HG03045 (cell line): ENCODE measurements around the gene TSC22D3.
"Not testable (repeated sequence)": the region's sequence is repeated elsewhere in the genome, so short reads cannot be mapped to it uniquely, and the experiment has no call there.

Experiments used
- ATAC-seq: cut with Tn5 transposase; IDR thresholded peaks from one replicate; pipeline ENCODE4 v1.9.1; 2021; ENCODE audit warnings: mild to moderate bottlenecking, moderate library complexity; ENCODE audit not compliant: unreplicated experiment

TSC22D3 gene

DNA sequence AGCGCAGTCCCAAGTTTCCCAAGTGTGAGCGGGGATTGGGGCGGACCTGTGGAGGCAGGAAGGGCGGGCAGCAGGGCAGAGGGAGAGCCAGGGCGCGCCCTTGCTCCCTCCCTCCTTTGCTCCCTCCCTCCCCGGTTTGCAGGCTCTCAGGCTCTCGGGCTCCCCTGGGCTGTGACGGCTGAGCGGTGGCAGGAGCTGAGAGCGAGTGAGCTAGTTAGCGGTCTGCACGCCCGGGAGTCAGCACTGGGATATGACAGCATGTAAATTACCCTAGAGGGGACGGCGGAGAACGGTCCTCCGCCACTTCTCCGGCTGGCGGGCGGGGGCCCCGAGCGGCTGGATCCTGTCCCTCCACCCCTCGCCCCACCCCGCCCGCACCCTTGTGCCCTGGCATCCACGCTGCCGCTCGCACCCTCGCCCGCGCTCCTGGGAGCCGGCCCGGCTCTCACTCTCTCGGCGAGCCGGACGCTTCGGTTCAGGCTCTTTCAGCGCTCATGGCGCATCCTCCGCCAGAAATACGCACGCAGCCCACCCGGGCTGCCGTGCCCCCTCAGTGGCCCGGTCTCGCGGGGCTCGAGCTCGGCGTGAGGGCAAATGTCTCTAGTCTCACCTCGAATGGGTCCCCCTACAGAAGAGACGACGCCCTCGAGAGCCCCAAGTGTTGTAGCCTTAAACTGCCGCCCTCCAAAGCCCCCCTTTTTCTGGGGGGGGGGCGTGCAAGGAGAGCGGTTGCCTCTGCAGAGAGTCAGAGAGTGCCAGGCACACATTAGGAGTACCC lies at the start of gene TSC22D3:
TSS of gene TSC22D3 (minus strand) at position 54 of the 778 bp plus-strand sequence. CDS start 368 bp downstream, outside the sequence.
- ATAC-seq: peak; percentile 86

DNA sequence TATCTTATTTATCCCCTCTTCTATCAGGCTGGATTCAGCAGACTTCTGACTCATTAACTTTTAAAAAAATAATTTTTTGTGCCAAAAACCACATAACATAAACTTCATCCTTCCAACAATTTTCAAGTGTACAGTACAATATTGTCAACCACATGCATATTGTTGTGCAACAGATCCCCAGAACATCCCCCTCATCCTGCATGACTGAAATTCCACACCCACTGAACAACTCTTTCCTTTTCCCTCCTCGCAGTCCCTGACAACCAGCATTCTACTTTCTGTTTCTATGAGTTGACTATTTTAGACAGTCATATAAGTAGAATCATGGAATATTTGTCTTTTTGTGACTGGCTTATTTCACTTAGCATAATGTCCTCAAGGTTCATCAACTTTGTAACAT lies 47.9 kb upstream of the TSC22D3 start:
- no peak for ATAC-seq

DNA sequence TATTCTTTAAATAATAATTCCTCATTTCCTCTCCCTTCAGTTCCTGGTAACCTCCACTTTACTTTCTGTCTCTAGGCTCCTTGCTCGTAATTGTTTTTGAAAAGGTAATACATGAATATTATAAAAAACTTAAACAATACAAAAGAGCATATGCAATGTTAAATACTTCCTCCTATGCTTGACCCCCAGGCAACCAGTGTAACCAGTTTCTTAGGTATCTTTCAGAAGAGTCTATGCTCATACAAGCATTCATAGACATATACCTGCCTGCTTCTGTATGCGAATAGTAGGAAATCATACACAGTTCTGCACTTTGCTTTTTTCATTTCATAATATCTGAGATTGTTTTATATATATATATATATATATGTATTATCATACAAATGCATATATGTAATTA lies 47.5 kb upstream of the TSC22D3 start:
- ATAC-seq: no peak

DNA sequence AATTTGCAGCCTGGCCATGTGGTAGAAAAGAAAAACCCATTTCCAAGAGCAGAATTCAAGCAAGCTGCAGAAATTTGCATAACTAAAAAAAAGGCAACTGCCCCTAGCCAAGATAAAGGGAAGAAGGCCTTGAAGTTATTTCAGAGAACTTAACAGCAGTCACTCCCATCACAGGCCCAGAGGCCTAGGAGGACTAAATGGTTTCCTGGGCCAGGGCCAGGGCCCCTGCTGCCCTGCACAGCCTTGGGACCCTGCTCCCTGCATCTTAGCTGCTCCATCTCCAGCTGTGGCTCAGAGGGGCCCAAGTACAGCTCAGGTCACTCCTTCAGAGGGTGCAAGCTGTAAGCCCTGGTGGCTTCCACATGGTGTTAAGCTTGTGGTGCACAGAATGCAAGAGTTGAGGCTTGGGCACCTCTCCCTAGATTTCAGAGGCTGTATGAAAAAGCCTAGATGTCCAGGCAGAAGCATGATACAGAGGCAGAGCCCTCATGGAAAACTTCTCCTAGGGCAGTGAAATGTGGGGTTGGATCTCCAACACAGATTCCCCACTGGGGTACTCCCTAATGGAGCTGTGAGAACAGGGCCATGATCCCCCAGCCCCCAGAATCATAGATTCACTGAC lies 43.4 kb upstream of the TSC22D3 start:
- ATAC-seq: no peak

DNA sequence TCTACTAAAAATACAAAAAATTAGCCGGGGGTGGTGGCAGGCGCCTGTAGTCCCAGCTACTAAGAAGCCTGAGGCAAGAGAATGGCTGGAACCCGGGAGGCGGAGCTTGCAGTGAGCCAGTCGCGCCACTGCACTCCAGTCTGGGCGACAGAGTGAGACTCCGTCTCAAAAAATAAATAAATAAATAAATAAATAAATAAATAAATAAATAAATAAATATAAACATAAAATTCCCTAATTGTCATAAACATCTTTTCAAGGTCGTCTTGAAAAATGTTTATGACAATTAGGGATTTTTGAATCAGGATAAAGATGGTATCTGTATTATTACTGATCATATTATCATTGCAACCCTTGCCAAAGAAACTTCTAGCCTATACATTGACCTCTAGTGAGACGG lies 34.5 kb upstream of the TSC22D3 start:
- not testable (repeated sequence) for ATAC-seq

DNA sequence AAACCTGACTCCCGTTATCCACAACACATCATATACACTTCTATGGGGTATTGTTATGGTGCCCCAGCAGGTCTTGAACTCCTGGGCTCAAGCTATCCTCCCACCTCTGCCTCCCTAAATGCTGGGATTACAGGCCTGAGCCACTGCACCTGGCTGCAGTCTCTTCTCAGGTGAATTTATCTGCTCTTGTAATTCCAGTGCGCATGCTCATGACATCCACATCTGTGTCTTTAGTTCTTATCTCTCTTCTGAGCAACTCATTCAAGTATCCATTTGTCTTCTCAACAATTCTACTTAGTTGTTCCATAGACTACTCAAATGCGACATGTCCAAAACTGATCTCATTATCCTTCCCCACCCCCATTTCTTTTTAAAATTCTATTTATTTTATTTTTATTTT lies 29.6 kb upstream of the TSC22D3 start:
- no peak for ATAC-seq

DNA sequence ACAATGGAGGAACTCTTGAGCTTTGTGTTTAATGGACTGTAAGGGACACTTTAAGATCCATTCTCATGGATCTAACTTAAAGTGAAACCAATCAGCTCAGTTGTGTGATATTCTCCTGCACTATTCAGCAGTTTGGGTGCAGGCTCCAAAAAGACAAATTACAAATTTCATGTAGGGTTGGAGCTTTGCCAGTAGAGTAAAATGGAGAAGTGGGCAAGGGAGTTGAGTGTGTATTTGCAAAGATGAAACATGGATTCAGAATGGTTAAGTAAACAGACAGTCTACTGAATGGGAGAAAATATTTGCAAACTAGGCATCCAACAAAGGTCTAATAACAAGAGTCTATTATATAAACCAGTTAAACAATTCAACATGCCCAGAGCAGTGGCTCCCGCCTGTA lies 28.8 kb upstream of the TSC22D3 start:
- no peak for ATAC-seq

DNA sequence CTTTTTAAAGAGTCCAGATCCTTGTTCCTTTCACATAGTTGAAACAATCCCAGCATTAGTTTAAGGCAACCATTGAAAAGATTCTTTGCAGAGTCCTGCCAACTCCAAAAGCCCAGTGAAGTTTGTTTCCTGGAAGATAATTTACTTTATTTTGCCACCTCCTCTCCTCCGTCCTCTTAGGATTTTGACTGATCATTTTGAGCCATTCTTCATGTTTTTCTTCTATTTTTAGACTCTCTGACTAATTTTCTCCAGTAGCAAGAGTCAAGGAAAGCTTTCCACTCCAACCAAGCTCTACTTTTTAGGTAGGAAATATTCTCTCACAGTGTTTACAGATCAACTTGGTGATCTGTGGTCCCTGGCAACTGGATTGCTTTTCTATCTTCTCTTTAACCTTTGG lies 12.2 kb upstream of the TSC22D3 start:
- no peak for ATAC-seq

DNA sequence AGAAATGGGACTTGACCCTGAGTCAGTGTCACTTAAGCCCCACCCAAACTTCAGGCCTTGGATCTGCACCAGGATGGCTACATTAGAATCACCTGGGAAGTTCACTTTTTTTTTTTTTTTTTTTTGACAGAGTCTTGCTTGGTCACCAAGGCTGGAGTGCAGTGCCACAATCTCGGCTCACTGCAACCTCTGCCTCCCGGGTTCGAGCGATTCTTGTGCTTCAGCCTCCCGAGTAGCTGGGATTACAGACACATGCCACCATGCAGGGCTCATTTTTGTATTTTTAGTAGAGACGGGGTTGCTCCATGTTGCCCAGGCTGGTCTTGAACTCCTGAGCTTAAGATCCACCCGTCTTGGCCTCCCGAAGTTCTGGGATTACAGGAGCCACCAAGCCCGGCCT lies 4.9 kb upstream of the TSC22D3 start:
- no peak for ATAC-seq

DNA sequence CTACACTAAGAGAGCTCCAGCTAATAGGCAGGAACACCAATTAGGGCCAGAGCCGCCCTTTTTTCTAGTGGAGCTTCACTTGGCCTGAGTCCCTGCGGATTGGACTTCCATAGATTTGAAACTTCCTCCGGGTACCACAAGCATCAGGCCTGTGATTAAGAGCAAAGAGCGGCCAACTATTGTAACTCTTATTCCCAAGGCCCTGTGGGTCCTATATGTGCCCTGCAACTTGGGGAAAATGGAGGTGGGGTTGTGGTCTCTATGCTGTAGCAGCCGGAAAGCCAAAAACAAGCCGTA lies 1.9 kb upstream of the TSC22D3 start, which contains the start of gene NCBP2L:
TSS of gene NCBP2L (plus strand) at position 198 of the 297 bp plus-strand sequence. CDS start 16,488 bp downstream, outside the sequence.
- no peak for ATAC-seq

DNA sequence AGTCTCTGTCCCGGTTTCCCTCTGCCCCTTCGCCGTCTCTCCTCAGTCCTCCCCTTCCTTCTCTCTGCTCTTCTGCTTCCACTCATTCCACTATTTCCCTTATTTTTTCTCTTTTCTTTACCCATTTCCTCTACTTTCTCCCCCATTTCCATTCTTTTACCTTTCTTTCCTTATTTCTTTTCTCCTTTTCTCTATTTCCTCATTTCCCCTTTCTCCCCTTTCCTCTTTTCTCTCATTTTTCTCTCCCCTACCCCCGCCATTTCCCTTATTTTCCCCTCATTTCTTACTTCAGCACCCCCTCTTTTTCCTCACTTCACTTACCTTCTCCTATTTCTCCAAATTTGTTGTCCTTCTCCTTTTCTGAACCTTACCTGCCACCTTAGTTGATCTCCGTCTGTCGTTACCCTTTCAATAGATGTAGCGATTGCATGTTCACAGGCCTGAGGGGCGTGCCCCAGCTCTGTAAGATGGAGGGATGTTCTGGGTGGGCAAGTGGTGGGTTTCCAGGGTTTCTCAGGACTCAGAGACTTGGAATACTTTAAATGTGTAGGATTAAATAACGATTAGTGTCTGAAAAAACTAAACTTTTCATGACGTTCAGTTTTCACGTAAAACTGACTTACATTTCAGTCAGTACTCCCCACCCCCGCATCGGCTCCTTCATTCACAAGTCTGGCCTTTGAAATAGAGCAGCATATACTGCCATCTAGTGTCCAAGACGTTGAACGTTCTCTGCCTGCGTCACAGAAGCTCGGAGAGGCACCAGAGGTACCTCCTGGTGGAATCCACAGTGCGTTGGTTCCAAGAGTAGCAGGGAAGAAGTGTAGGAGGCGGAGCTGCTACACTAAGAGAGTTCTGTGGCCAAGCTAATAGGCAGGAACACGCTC lies 1.3 kb upstream of the TSC22D3 start:
- peak; percentile 80 for ATAC-seq

DNA sequence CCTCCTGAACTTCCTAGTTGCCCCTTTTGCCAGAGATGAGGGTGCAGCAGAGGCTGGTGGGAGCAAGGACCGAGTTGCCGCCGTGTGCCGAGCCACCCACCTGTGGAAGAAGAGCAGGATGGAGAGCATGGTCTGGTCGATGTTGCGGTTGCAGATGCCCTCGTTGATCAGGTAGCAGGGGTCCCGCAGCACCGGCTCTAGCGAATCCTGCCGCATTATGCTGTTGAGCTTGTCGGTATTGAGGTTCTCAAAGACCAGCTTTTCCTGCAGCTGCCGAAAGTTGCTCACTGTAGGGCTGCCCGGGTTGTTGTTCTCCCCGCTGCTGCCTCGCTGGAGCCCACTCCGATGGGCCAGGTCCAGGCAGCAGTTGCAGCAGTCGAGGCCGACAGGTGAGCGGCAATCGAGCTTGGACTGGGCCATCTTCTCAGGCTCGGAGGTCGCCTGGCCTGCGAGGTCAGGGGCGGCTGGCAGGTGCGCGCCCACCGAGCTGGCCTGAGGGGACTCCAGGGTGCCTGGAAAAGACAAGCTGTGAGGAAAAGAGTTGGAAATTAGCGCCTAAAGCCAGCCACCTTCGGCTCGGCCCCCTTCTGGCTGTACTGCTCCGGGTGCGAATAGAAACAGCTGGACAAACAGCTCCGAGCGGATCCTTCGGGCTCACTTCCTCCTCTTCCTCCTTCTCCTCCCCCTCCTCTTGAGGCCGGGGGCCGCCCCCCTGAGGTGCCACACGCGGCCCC lies 420 bp downstream of the TSC22D3 start:
- ATAC-seq: peak; percentile 18

DNA sequence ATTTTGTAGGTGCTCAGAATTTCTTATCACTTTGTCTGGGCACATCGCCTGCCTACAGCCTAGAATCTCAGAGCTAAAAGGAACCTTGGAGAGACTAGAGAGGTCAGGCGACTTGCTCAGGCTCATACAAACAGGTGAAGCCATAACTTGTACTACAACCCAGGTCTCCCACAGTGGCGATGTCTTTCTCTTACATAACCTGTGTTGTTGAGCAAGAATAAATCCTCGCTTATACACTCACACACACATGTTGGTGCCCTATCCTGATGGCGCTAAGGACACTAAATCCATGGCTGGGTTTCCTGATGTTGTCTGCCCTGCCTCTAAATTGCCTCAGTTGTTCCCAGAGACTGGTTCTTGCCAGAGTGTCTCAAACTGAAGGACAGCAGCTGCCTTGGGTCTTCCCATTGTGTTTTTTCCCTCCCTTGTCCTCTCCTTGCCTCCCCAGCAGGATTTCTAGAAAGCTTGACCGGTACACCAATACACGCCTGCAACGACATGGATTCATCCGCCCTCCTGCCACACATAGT lies 1.6 kb downstream of the TSC22D3 start:
- no peak for ATAC-seq

DNA sequence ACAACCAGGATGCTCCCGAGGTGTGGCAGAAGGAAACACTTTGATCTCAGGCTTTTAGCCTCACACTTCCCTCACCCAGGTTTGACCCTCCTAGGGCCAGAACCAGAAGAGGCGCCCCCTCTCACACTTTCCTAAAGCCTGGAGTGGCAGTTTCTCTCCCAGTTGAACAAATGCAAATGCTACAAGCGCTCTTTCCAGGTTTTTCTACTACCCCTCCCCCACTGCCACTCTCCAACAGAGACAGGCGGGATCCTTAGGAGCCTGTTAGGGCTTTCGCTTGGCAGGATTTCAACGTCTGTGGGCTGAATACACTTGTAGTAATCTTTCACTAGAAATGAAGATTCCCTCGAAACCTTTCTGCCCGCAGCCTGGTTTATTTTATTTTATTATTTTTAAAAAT lies 2.4 kb downstream of the TSC22D3 start:
- ATAC-seq: no peak

DNA sequence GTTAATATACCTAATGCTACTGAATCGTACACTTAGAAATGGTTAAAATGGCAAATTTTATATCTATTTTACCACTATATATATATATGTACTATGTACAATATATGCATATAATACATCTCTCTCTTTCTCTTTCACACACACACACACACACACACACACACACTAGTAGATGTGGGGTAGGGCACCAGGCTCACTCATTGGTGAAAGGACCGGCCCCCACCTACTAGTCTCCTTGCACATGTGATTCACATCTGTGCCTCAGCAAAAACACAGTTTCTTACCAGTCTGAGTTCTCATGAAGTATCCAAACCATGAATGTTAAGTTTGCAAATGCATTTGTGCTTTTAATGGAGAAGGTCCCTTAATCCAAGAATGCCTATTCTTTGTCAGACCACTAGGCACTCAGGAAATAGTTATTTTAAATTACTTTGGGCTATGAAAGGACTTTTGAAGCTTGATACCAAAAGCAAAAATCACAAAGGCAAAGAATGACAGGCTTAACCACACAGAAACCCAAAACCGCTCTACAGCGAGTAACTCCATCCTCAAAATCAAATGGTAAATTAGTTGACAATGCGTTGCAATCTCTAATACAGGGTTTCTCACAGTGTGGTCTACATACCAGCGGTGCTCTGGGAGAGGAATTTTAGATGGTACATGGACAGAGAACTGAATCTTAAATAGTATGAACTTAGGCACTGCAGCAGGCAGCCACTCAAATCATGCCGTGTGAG lies 5.8 kb downstream of the TSC22D3 start:
- ATAC-seq: no peak

DNA sequence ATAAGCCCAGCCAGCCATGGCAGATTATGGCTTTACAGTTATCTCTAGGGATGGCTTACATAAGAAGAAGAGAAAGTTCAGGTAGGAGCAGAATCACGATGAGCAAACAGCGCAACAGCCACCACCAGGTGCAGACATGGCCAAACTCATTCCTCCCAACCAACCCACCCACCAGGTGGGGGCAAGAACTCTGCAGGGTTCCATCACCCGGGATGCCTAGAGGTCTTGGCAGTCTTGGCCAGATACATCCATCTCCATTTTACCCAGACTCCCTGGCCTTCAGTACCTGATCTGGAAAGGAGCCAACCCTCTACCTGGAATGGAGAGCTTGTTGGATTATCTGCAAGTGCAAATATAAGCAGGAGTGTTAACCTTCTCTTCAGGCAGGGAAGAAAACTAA lies 7.5 kb downstream of the TSC22D3 start:
- ATAC-seq: no peak

DNA sequence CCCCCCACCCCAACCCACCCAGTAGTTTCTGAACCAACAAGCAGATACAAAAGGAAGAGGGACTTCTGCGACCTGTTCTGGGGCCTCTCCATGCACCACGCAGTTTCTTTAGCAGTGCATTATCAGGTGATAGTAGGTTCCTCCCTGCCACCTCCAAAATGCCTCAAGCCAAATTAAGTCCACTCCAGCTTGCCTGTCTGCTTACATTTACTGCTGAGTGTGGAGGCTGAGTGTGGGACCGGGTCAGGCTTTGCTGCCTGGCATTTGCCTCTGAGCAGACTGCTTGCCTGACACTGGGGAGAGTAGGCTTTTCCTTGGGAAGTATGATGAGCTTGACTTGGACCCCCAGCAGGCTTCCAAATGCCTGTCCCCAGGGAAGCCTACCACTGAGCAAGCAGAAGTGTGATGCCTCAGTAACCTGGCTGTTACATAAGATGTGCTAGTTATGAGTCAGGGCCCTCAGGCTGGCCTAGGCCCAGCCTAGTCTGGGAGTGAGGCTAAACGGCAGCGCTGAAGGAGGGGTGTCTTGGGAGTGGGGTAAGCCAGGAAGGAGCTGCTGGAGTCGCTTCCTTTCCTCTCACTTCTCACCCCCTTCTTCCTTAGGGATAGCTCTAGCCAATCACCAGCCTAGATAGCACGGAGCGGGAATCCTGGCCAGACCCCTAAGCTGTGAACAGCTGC lies 9.0 kb downstream of the TSC22D3 start:
- ATAC-seq: no peak

DNA sequence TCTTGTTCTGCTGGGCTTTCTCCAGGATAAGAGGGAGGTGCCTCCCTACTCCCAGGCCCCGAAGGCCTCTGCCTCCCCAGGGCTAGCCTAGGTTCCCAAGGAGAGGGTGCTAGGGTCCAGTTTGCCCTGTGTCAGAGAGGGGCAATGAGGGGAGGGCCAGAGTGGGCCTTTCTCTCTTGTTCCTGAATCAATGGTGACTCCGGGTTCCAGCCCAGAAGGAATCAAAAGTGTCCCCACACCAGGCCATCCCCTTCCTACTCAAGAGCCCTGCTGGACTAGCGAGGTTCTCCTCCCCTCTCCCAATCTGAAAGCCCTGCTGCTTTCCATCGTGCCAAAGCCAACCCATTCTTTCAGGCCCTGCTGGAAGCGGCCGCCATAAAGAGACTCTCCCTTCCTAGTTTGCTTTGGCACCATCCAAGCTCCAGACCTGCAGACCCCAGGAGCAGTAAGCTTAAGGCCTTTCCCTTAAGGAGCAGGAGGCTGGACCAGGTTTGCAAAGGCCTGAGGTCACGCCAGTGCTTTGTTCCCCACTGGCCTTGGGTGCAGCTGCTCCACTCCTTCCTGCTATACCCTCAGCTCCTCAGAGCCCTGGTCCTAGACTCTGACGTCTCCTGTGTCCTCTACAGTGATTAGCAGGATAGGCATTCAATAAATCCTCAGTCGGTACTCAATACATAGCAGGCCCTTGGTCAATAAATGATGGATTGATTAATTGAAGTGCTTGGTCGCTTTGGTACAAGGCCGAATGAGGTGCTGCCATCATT lies 10.6 kb downstream of the TSC22D3 start:
- no peak for ATAC-seq

DNA sequence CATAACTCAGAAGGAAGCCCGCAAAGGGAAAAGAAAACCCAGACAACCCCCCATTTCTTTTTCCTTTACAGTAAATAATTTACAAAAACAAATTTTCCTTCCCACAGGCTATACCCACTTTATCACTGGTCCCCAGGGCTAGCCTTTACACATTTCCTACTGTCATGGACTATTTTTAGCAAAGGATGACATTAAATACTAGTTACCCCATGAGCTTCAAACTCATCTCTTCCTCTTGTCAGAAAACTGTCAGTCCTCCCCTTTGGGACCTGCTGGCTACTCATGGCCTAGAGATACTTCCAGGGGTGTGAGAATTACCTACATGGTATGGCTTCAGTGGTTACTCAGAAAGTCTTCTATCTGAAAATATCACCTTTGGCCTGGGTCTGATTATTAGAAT lies 11.9 kb downstream of the TSC22D3 start:
- no peak for ATAC-seq
